NCI-H2081 treated with DMSO at 0.1 percent for 48 hours (cell line): ENCODE results near the gene IL1RAPL1.
"Not testable (repeated sequence)": the region's sequence is repeated elsewhere in the genome, so short reads cannot be mapped to it uniquely, and the experiment has no call there.

Experiments used
- DNase-seq: peaks from one replicate; lab custom pipeline; 2025; lab: John Stamatoyannopoulos, UW

IL1RAPL1 gene

DNA sequence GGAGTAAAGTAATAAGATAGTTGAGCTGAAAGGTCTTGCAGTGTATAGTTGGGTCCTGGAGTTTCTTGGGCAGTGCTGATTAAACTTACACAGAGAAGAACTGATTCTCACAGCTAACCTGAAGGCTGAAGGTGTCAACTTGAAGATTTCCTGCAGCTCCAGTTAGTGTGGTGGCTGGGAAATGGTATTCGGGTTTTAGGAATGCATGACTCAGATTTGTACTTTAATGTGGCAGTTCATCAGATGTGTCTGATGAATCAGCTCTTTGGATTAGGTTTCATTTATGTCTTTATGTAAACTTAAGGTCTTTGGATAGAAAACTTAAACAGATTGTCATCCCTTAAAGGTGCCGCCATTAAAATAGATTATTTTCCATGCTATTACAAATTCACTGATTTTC lies 200.0 kb downstream of the IL1RAPL1 start:
- DNase-seq = no peak

DNA sequence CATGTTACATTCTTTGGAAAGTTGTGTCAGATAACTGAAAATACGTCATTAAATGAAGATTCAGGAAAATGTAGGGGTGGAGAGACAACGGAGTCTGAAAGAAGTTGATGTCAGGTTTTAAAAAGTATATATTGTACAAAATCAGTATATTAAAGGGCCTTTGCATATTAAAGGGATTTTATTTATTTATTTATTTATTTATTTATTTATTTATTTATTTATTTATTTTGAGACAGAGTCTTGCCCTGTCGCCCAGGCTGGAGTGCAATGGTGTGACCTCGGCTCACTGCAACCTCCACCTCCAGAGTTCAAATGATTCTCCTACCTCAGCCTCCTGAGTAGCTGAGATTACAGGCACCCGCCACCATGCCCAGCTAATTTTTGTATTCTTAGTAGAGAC lies 213.4 kb downstream of the IL1RAPL1 start:
- not testable (repeated sequence) for DNase-seq

DNA sequence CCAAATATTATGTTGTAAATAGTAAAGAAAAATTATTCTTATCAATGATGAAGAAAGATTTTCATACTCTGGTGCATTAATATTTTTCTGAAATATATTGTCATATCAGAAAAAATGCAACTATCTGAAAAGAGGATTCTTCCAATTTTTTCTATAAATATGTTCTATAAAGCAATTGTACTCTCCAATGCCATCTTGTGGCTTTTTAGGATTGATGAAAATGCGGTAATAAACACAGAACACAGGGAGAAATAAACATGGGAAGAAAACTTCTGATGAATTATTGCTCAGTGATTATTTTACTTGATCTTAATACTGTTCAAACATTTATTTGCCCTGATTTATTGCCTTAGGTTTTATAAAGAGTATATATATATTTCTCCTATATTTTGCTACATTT lies 215.4 kb downstream of the IL1RAPL1 start:
- DNase-seq = no peak

DNA sequence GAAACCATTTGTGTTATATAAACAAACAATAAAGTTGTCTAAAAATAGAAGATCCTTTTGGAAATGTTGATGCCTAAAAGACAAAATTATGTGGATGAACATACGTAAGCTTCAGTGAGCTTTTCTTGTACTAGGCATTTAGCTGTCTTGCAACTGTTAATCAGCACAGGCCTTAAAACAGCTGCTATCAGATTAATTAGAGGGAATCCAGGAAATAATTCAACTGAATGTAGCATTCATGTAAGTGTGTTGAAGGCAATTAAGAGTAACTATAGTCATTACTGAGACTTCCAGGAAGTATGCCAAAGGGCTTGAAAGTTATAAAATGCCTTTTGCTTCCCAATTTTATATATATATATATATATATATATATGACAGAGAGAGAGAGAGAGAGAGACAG lies 248.7 kb downstream of the IL1RAPL1 start:
- DNase-seq = no peak

DNA sequence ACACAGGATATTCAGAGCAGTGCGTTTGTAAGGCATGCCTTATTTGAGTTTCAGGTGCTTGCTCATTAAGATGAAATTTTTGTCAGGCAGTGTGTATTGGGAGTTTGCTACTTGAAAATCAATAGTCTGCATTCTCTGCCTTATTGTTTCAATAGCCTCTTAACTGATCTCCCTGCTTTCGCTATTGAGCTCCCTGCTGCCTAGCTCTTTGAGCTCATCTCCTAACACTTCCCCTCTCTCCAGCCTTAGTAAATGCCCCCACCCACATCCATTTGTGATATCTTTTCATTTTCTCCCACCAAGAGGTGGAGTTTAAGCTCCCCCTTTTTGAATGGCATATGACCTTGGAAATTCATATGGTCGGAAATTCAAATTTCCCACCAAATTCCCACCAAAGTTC lies 256.6 kb downstream of the IL1RAPL1 start:
- no peak for DNase-seq

DNA sequence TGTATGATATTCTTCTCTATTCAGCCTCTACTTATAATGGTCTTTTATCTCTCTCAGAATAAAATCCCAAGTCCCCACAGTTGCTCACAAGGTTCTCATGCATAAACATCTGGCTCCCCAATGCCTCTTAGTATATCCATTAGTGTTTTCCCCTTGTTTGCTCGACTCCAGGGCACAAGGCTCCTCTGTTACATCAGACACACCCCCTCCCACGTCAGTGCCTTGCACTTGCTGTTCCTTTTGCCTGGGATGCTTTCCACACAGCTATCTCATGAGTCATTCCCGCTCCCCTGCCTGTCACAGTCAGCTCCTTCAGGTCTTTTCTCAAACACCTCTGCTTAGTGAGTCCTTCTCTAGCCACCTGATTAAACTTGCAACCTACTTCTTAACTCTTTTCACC lies 260.2 kb downstream of the IL1RAPL1 start:
- DNase-seq = no peak

DNA sequence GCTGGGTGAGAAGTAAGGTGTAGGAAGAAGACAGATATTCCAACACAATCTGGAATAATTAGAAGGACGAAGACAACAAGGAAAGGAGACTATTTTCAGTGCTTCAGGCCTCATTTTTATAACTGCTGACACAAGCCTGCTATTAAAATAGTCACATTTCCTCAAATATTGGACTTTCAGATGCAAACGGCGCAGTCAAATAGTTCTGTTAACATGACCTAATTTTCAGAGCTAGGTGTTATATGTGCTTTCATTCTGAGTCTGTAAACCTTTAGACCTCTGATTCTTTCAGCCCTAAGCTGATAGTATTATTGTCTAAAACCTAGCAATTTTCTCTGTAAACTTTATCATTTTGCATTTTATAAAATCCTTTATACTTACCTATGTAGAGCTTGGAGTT lies 261.5 kb downstream of the IL1RAPL1 start:
- DNase-seq = no peak

DNA sequence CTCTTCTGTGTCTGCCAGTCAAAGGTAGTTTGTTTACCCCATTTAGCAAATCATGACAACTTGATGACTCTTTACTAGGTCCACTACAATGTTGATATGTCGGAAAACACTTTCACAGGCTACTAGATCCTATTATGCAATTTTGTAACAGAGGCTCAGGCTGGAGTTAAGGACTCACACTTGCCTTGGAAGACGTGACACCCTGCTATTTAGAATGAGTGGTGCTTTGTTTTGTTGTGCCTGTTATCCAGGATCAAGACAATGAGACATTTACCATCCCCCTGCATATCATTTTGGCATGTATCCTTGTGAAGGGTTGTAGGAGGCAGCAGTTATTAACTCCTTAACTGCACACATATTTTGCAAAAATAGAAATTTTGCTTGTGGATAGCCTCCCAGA lies 263.7 kb downstream of the IL1RAPL1 start:
- no peak for DNase-seq

DNA sequence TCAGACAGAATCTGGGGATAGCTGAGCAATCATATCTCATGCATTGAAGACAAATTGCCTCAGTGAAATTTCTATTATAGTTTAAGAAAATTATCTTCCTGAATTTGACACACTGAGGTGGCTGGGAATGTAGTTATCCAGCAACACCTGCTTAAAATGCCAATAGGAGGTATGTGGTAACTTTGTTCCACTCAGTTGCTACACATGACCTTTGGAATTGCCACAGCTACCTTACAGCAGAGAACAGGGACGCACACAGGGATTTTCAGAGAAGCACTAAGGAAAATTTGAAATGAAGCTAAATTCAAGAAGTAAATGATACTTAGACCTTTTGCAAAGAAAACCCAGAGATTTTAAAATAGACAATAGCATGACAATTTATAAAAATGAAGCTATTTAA lies 264.6 kb downstream of the IL1RAPL1 start:
- no peak for DNase-seq

DNA sequence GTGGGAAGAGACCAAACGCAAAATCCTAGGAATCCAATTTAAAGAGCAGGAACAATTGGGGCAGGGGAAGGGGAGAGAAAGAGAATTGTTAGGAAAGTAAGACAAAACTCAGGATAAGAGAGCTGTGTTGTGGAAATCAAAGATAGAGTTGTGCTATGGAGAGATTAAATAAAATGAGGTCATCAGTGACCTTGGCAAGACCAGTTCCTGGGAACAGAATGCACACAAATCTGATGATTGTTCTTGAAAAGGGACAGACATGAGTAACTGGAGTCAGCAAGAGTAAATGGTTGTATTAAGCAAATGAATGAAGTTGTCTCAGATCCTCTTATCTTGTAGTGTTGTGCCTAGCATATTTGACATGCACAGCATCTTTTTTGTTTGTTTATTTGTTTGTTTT lies 267.4 kb downstream of the IL1RAPL1 start:
- DNase-seq = no peak

DNA sequence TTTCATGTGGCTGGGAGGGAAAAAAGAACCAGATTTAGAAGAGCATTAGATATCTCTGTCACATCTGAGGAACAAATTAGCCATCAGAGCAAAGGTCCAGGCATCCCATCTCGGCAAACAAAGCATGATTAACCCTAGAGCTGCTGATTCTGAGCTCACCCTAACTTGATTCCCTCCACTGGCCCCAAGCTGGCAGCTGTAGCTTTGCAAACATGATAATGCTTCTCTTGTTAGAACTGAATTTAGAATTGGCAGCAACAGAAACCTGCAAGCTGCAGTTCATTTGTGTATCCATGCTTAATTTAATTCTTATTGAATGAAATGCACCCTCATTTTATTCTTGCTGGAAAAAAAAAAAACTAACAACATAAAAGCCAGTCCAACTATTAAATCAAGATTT lies 289.2 kb downstream of the IL1RAPL1 start:
- DNase-seq = no peak

DNA sequence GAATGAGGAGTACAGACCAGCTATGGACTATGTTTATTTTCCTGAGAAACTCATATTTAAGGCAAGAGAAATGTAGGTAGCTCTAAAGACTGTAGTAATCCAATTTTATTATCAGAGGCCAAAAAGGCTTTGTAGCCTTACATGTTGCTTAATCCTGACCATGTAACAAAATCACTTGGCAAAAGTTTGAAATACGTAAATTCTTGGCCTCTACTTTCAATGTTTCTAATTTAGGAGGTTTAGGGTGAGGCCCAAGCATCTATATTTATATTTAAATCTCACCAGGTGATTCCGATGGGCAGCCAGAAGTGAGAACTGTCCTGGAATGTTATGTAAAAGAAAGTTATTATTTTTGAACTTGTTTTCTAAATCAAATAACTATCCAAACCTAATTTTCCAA lies 289.7 kb downstream of the IL1RAPL1 start:
- no peak for DNase-seq

DNA sequence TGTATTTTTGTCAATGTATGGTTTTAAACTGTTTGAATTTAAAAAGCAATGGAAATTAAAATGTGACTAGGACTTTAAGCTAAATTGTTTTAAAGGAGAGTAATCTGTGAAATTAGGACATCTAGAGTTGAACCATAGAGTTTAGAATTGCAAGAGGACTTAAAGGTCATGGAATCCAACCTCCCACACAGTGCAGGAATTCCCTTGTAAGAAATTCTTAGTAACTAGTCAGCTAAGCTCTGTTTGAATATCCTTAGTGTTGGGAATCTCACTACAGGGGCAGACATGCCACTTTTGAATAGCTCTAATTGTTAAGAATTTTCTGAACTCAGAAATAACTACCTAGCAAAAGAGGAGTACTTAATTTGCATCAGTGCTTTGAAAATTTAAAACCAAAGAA lies 292.9 kb downstream of the IL1RAPL1 start:
- DNase-seq = no peak

DNA sequence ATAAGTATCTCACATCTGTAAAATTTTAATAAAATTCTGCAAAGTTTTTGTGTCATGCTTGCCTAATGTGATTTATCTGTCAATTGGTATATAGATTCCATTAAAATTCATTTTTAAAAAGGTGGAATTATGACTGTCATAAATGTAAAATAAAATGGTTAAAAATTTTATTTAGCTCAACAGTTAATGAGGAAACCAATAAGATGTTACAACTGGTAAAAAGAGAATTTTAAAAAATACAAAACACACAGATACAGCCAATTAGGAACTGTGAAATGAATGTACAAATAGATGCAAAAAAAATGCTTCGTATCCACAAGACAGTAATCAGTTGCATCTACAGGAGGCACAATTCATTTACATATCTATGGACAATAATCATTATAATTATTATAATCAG lies 297.6 kb downstream of the IL1RAPL1 start:
- DNase-seq = no peak

DNA sequence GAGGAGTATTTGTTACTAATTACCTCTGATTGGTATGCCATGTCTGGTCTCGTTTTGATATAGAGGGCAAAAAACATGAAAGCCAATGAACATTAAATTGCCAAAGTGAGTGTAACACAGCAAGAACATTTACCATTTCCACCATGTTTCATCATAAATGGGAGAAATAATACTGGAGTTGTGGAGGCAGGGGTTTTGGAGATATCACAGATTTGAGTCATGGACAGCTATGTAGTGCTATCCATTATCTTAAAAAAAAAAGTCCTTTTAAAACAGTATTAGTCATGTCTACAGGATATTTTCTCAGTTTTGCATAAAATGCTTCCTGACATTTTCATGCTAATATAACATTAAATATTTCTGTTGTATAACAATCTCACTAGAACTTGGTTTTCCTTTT lies 301.2 kb downstream of the IL1RAPL1 start:
- no peak for DNase-seq

DNA sequence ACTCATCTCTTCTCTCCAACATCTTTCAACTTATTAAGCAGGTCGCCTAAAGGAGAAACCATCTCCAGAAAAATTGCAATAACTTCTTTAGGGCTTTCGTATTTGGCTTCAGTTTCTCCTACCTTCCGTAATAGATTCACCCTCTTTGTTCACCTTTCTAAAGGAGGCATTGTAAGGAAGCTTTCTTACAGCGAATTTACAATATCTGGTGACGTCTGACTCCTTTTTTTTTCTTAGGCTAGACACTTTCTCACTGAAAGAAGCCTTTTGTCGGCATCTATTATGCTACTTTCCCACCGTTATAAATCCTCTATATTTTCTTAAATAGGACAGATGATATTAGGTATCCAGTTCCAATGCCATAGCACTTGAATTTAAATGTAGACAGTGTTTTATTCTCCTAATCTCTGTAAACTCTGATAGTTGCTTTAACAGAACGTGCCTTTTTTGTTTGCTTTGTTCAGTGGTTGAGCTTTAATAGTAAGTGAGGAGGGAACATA lies 302.4 kb downstream of the IL1RAPL1 start:
- DNase-seq = no peak

DNA sequence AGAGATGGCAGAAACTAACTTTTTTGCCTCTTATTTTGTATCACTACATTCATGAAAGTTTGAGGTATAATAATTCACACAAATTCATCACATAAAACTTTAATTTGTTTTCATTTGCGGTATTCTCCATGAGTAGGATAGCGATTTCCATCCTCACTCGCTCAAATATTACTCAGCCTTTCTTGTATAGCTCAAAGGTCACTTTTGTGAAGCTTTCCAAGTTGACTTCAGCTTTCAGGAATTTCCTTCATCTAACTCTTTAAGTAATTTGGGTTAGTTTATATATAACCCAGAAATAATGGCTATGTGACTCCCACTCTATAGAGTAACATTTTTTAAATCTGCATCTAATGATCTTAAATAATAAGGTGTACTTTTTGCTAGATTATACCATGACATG lies 314.4 kb downstream of the IL1RAPL1 start:
- DNase-seq = no peak

DNA sequence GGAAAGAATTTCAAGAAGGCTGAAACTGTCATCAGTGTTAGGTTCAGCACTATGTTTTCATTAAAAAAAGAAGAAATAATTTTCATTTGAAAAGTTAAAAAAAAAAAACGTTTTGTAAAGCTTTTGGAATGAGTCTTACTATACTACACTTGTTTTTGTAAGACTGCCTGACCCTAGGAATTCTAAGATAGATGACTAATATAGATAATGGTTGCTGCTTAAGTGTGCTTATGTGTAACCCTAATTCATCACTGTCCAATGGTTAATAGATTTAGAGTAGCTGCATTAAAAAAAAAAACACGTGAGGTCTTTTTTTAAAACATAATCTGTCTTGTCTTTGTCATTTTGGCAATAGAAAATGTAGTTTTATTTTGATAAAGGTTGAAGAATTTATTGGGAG lies 323.2 kb downstream of the IL1RAPL1 start:
- DNase-seq = no peak

DNA sequence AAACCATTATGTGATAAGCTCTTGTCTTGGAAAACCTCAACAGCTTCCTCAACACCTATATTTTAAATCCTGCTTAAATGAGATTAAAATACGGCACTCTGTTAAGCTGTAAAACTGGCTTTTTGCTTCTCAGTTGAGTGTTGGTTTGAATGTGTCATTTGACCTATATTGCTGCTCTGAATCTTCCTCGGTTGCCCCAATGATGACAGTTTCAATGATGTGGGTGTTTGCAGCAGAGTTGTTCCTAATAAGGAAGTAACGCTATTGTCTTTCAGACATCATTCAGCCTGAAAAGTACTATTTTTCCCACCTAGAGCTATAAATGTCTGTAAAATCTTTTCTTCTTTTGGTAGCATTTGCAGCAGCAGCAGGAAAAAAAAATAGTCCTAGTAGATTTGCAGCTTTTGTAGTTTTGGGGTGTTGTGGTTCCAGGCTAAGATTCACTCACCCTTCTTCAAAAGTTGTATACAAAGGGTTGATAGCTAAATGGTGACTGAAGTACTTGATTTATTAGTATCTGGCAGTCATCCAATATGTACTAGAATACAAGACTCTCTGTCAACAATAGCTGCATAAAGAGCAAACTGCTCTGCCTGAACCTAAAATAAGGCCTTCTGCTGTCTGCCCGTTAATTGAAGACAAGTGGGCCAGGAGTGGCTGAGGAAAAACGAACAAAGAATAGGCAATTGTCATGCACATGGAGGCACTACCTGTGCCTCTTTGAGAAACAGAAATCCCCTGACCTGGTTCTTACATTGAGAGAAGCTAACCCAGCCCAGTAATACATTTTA lies 333.1 kb downstream of the IL1RAPL1 start:
- peak; percentile 90 for DNase-seq

DNA sequence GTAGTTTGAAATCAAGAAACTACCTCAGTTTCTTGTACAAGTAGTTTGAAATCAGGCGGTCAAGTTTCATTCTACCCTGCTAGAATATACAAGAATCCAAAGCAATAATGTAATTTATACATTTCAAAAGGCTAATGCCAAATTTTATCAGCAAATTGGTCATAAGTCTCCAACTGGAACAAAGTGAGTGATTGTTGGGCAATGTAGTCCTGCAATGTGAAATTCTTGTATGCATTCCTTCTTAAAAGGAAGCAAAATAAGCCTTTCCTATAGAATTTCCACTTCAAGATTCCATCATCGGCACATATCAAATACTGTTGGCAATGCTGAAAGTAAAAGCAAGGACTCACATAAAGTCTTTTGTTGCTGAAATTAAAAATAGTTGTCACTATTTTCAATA lies 334.9 kb downstream of the IL1RAPL1 start:
- no peak for DNase-seq

DNA sequence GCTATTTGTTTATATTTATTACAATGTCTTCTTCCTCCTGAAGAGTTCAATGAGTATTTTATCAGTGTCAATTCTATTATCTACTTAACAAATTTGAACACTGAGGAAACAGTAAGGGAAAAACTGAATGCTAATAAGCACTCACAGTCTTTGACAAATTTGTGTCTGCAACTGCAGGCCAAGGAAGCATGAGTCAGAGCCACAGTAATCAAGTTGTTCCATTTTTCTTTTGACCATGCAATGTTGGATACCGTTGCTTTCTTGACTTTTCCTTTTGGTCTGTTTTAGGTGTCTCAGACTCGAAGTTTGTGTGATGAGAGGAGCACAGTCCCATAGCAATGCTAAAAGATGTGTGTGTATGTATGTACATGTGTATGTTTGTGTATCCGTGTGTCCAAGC lies 359.6 kb downstream of the IL1RAPL1 start:
- no peak for DNase-seq

DNA sequence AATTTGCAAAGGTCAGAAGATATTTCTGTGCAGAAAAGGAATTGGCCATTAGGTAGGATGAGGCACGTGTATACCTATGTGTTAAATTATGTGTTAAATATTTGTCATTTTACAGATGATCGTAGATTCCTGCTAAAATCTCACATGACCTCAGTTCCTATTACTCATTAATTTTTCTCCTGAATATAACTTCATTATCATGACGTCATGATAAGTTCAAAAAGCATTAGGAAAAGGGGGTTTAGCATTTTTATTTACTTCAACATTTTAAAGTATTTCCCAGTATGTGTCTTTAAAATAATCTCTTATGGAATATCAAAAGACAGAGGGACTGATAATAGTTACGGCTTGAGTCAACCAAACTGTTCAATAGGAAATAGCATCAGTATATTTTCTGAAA lies 372.8 kb downstream of the IL1RAPL1 start:
- no peak for DNase-seq

DNA sequence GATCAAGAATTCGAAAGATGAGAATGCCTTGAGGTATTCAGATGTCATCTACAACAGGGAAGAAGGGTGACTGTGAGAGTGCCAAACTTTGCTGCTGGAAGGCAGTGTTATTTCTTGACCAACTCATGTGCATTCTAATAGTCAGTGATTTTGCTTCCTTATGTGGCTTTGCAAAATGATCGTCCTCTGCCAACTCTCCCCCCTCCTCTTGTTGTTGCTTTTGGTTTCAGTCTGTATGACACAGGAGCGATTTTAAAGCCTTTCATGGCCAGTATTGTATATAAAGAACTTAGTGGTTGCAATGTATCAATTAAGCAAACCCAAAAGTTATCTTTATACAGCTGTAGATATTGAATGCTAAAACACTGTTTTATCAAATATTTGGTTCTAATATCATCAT lies 379.1 kb downstream of the IL1RAPL1 start:
- no peak for DNase-seq

DNA sequence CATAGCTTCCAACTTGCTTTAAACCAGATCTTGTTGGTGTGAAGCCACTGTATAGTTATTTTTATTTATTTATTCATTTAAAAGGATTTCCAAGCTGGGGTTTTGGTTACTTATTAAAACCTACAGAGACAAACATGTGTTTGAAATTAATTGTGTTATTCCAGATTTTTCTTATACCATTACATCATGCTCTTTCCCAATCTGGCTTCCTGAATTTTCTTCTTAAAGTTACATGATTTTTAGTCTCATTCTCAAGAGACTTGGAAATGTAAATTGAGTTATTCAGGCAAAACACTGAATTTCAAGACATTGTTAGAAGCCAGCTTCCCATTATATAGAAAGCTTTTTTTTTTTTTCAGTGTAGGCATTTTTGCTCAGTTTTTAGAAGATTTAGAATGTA lies 381.9 kb downstream of the IL1RAPL1 start:
- no peak for DNase-seq
